ENCODE data around the gene PTPN4.

The PTPN4 gene

DNA sequence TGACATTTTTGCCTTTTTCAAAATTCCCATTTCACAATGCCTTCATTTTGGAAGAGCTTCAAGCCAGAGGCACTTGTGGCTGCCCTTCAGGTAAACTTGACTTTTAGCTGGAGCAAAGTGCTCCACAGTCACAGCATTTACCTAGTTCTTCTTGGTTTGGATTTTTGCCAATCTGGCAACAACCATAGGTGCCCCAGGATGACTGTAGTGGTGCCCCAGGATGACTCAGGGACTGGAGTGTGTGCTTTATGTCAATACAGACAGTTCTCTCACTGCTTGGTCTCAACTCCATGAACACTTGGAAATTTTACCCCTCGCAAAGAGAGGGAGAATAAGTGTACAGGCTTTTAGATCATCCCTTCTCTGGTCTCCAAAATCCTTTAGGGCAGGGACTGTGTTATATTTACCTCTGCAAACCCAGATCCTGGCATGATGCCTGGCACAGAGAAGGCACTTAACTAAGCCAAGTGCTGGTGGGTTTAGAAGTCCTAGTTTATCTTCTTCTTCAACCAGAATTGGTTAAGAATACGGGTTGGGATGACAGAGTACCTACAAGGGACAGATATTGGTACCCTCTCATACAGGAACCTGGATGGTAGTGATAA lies 15.3 kb upstream of the PTPN4 start:
- Histone ChIP-seq H4K20me1 (no peaks in the 10 kb centered on the region), H3K4me1 (peaks cover 7 to 15% (median 11%) of the 10 kb centered on the region in 10 experiments), H3K27me3 (no peaks in the 10 kb centered on the region), H3K4me3 (no peak overlapping the region), H3K27ac (no peak overlapping the region), H3K36me3 (no peaks in the 10 kb centered on the region), H3K4me2 (no peak overlapping the region), H3K9me3 (replicated peaks in 1 of 11) (no peaks in the 10 kb centered on the region), H3K9ac (no peak overlapping the region)
- no peak for TF ChIP-seq Cebpa-rat (IDR thresholded peaks at IDR 0.05)

DNA sequence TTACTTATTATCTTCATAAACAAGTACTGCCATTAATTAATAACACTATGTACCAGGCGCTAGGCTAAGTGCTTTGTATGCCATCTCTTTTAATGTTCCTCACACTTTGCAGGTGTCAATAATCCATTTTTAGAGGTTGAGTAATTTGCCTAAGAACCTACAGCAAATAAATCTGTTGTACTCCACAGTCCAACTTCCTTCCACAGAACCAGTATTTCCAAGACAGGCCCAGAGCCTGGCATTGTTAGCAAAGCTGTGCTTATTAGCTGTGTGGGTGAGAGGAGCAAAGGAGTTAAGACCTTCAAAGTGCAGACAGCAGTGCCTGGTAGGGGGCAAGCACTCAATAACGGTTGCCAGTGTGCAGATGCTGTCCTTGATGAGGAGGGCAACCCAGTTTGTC lies 14.2 kb upstream of the PTPN4 start:
- no peaks in the 10 kb centered on the region for H3K9me3 ChIP-seq (replicated peaks in 1 of 11)
- H3K27me3 ChIP-seq = no peaks in the 10 kb centered on the region
- no peak overlapping the region for H3K4me2 ChIP-seq
- H3K4me1 ChIP-seq = peaks cover 0 to 3% (median 0%) of the 10 kb centered on the region in 10 experiments; a peak in 5 of 20 replicates
- no peak overlapping the region for H3K4me3 ChIP-seq
- TF ChIP-seq Cebpa-rat (IDR thresholded peaks at IDR 0.05) = no peak
- H3K36me3 ChIP-seq = no peaks in the 10 kb centered on the region
- H4K20me1 ChIP-seq = no peaks in the 10 kb centered on the region
- H3K9ac ChIP-seq = no peak overlapping the region
- no peak overlapping the region for H3K27ac ChIP-seq

- H3K27ac ChIP-seq = no peak overlapping the region
- no peak overlapping the region for H3K4me2 ChIP-seq
- H3K9ac ChIP-seq = no peak overlapping the region
Measured at GRCh38 chr2:119746836-119747686, 12.7 kb upstream of the PTPN4 start.

DNA sequence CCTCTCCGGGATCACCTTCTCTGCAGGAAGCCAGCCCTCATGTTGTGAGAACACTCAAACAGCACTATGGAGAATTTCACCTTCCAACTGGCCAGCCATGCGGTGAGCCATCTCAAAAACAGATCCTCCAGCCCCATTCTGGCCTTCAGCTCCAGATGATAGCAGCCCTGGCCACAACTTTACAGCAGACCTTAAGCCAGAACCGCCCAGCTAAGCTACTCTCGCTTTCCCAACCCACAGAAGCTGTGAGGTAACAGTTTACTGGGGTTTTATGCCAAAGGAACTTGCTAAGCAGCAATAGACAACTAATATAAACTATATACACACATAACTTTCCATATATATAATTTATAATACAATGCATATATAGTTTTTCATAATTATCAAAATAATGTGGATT lies 11.6 kb upstream of the PTPN4 start:
- H3K4me2 ChIP-seq = no peak overlapping the region
- no peak overlapping the region for H3K9ac ChIP-seq
- H3K4me1 ChIP-seq = no peaks in the 10 kb centered on the region
- H3K9me3 ChIP-seq (replicated peaks in 1 of 11) = no peaks in the 10 kb centered on the region
- no peak overlapping the region for H3K27ac ChIP-seq
- no peak for TF ChIP-seq Cebpa-rat (IDR thresholded peaks at IDR 0.05)
- no peaks in the 10 kb centered on the region for H3K36me3 ChIP-seq
- no peaks in the 10 kb centered on the region for H3K27me3 ChIP-seq
- no peaks in the 10 kb centered on the region for H4K20me1 ChIP-seq
- no peak overlapping the region for H3K4me3 ChIP-seq

More at GRCh38 chr2:119746836-119747686, 12.7 kb upstream of the PTPN4 start:
- no peaks in the 10 kb centered on the region for H3K36me3 ChIP-seq
- H3K9me3 ChIP-seq (replicated peaks in 1 of 11) = no peaks in the 10 kb centered on the region
- no peaks in the 10 kb centered on the region for H3K27me3 ChIP-seq
- H3K4me1 ChIP-seq = no peaks in the 10 kb centered on the region
- TF ChIP-seq Cebpa-rat (IDR thresholded peaks at IDR 0.05) = no peak
- H3K4me3 ChIP-seq = no peak overlapping the region
- no peaks in the 10 kb centered on the region for H4K20me1 ChIP-seq

DNA sequence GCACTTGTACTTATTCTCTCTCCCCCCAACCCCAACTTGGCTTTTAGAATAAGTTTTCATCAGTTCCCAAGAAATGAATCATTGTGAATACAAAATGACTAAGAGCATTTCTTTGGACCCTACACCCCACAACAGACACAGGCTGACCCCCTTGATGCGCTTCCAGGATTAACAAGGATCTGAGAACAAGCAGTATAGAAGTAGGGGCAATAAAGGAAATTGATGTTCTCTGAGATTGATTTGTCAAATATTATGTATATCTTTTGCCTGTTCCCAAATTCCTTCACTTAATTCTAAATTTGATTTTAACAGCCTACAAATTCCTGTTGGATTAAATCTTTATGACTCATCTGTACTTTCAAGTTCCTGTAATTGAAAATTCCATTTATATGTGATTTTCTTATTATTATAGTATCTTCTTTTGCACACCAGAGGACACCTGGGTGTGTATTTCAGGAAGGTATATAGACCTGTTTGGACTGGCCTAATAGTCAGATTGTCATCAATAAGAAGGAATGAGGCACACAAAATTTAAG lies 10.2 kb upstream of the PTPN4 start:
- H3K4me2 ChIP-seq = no peak overlapping the region
- H3K27me3 ChIP-seq = no peaks in the 10 kb centered on the region
- no peak for TF ChIP-seq Cebpa-rat (IDR thresholded peaks at IDR 0.05)
- no peaks in the 10 kb centered on the region for H3K36me3 ChIP-seq
- H4K20me1 ChIP-seq = no peaks in the 10 kb centered on the region
- H3K9me3 ChIP-seq (replicated peaks in 1 of 11) = no peaks in the 10 kb centered on the region
- no peak overlapping the region for H3K9ac ChIP-seq
- H3K4me3 ChIP-seq = no peak overlapping the region
- peaks cover 0 to 9% (median 4%) of the 10 kb centered on the region in 10 experiments; a peak in 9 of 20 replicates for H3K4me1 ChIP-seq
- H3K27ac ChIP-seq = no peak overlapping the region

- Histone ChIP-seq H3K9me3 (replicated peaks in 1 of 11) (no peaks in the 10 kb centered on the region), H4K20me1 (no peaks in the 10 kb centered on the region), H3K27ac (no peak overlapping the region), H3K36me3 (no peaks in the 10 kb centered on the region), H3K4me1 (peaks cover 0 to 9% (median 4%) of the 10 kb centered on the region in 10 experiments; a peak in 9 of 20 replicates), H3K4me3 (no peak overlapping the region), H3K4me2 (no peak overlapping the region), H3K9ac (no peak overlapping the region), H3K27me3 (no peaks in the 10 kb centered on the region)
- no peak for TF ChIP-seq Cebpa-rat (IDR thresholded peaks at IDR 0.05)
Measured at GRCh38 chr2:119751706-119752105, 8.0 kb upstream of the PTPN4 start.

DNA sequence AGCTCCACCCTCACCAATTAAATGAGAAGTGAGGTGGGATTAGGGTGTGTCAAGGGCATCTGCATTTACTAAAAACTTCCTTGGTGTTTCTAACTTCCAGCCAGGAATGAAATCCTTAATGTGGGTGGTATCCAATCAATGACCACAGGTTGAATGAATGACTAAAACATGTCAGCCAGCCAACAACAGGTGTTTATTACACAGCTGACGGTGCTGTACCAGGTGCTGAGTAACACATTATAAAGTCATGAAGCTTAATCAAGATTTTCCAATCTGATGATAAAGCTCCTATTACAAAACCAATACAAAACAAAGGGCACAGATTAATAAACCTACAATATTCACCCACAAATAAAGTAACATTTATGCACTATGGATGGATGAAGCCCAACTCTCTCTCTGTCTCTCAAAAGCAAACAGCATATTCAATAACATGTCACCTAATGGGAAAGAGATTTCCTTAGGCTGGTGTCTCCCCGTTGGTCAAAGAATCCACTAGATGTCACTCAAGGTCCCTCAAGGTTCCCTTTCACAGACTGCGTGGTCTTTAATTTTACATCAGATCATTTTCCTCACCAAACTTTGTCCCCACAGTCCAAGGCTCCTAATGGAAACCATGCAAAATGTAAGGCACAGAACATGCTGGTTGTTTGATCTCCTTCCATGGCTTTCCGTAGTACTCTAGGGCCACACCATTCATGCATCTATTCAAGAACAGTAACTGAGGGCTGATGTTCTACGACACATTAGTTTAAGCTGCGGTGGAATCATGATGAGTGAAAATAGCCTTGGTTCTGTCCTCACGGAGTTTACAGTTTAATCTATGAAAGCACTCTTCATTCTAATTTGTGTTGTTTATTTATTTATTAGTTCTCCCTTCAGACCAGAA lies 6.4 kb upstream of the PTPN4 start:
- TF ChIP-seq Cebpa-rat (IDR thresholded peaks at IDR 0.05) = no peak
- H3K27me3 ChIP-seq = no peaks in the 10 kb centered on the region
- H3K4me1 ChIP-seq = peaks cover 0 to 9% (median 4%) of the 10 kb centered on the region in 10 experiments; a peak in 9 of 20 replicates
- H3K4me3 ChIP-seq = no peak overlapping the region
- peak overlapping the region in 2 of 11 experiments; percentile 26 to 34; a peak in 2 of 22 replicates for H3K9ac ChIP-seq
- H4K20me1 ChIP-seq = no peaks in the 10 kb centered on the region
- H3K36me3 ChIP-seq = no peaks in the 10 kb centered on the region
- no peaks in the 10 kb centered on the region for H3K9me3 ChIP-seq (replicated peaks in 1 of 11)
- H3K4me2 ChIP-seq = peak overlapping the region in 5 of 11 experiments; percentile 21 to 70 (median 67); a peak in 8 of 22 replicates
- H3K27ac ChIP-seq = peak overlapping the region in 2 of 11 experiments; percentile 48 to 59; a peak in 4 of 22 replicates

GRCh38 chr2:119753930-119754321 lies 5.8 kb upstream of the PTPN4 start:
- Histone ChIP-seq H3K4me3 (no peak overlapping the region), H3K9me3 (replicated peaks in 1 of 11) (no peaks in the 10 kb centered on the region), H4K20me1 (no peaks in the 10 kb centered on the region), H3K4me1 (peaks cover 2 to 12% (median 6%) of the 10 kb centered on the region in 10 experiments; a peak in 14 of 20 replicates), H3K27me3 (no peaks in the 10 kb centered on the region), H3K27ac (peak overlapping the region in 2 of 11 experiments; percentile 48 to 59; a peak in 4 of 22 replicates), H3K36me3 (no peaks in the 10 kb centered on the region), H3K4me2 (peak overlapping the region in 5 of 11 experiments; percentile 21 to 70 (median 67); a peak in 8 of 22 replicates), H3K9ac (peak overlapping the region in 2 of 11 experiments; percentile 26 to 34; a peak in 2 of 22 replicates)
- TF ChIP-seq Cebpa-rat (IDR thresholded peaks at IDR 0.05) = 0 out of 22 replicates have a peak, but pooled peaks of 2 of the 11 experiments have one; percentile 17
